WTC11 (cell line): Measurements from ENCODE around the gene VMAC.
"Not testable (repeated sequence)": the region's sequence is repeated elsewhere in the genome, so short reads cannot be mapped to it uniquely, and the experiment has no call there.

Experiments used
- CTCF ChIP-seq: fragments of 200-600 bp; IDR thresholded peaks from 2 replicates; pipeline ENCODE4 v1.8.0; 2022; ENCODE audit warnings: antibody characterized with exemption
- FOXJ3 ChIP-seq: sonication (generic); formaldehyde crosslinking; IDR thresholded peaks from 2 replicates; pipeline ENCODE4 v1.9.0; 2021; ENCODE audit warnings: missing genetic modification reagents, mild to moderate bottlenecking, borderline replicate concordance
- SP1 ChIP-seq: sonication (generic); formaldehyde crosslinking; conservative IDR thresholded peaks from 2 replicates; pipeline ENCODE4 v1.8.1; 2022; ENCODE audit warnings: missing genetic modification reagents
- TEAD4 ChIP-seq: sonication (generic); formaldehyde crosslinking; IDR thresholded peaks from 2 replicates; pipeline ENCODE4 v1.8.0; 2022; ENCODE audit warnings: mild to moderate bottlenecking, missing genetic modification reagents
- ZNF317 ChIP-seq: sonication (generic); formaldehyde crosslinking; IDR thresholded peaks from 2 replicates; pipeline ENCODE4 v1.8.1; 2023; ENCODE audit warnings: low read depth, mild to moderate bottlenecking, moderate library complexity, missing genetic modification reagents, borderline replicate concordance
- TF ChIP-seq, protein P1 (sequence below): sonication (generic); formaldehyde crosslinking; IDR thresholded peaks from 2 replicates; pipeline ENCODE4 v1.8.0; 2022; ENCODE audit warnings: mild to moderate bottlenecking, missing genetic modification reagents
- TF ChIP-seq, protein P2 (sequence below): sonication (generic); formaldehyde crosslinking; IDR thresholded peaks from 2 replicates; pipeline ENCODE4 v1.8.0; 2022; ENCODE audit warnings: mild to moderate bottlenecking, missing genetic modification reagents

GRCh38 chr19:5884065-5884811 lies 20.4 kb upstream of the VMAC start:
- TF ChIP-seq SP1 (CRISPR knock-in tag); CTCF; ZNF317; FOXJ3 (CRISPR knock-in tag); TEAD4 (CRISPR knock-in tag): not testable (repeated sequence)
- TF ChIP-seq, protein P1, sequence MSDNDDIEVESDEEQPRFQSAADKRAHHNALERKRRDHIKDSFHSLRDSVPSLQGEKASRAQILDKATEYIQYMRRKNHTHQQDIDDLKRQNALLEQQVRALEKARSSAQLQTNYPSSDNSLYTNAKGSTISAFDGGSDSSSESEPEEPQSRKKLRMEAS, result not testable (repeated sequence)
- TF ChIP-seq, protein P2, sequence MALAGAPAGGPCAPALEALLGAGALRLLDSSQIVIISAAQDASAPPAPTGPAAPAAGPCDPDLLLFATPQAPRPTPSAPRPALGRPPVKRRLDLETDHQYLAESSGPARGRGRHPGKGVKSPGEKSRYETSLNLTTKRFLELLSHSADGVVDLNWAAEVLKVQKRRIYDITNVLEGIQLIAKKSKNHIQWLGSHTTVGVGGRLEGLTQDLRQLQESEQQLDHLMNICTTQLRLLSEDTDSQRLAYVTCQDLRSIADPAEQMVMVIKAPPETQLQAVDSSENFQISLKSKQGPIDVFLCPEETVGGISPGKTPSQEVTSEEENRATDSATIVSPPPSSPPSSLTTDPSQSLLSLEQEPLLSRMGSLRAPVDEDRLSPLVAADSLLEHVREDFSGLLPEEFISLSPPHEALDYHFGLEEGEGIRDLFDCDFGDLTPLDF, result not testable (repeated sequence)
